Measurements from ENCODE around the gene EXOC3L1.

The EXOC3L1 gene

GRCh38 chr16:67180166-67180565 is 9.8 kb downstream of the EXOC3L1 start:
- DNase-seq (ENCODE audit: low read depth), result no peak

GRCh38 chr16:67179421-67180080 is 10.4 kb downstream of the EXOC3L1 start:
- DNase-seq (ENCODE audit: low read depth), result no peak

GRCh38 chr16:67177743-67178699 is 11.9 kb downstream of the EXOC3L1 start:
- no peak for DNase-seq (ENCODE audit: low read depth)

- DNase-seq (ENCODE audit: low read depth), result no peak
These were observed 13.3 kb downstream of the EXOC3L1 start for GRCh38 chr16:67176662-67177061.

- no peak for DNase-seq (ENCODE audit: low read depth)
These were observed 15.2 kb downstream of the EXOC3L1 start for GRCh38 chr16:67174706-67175231.

GRCh38 chr16:67173808-67174705 is 15.9 kb downstream of the EXOC3L1 start:
- DNase-seq (ENCODE audit: low read depth), result peak; percentile 51

GRCh38 chr16:67173323-67173722 is 16.6 kb downstream of the EXOC3L1 start:
- DNase-seq (ENCODE audit: low read depth), result no peak

GRCh38 chr16:67170949-67171649 is 18.8 kb downstream of the EXOC3L1 start:
- no peak for DNase-seq (ENCODE audit: low read depth)

GRCh38 chr16:67170168-67170948 is 19.6 kb downstream of the EXOC3L1 start, which contains the start of gene NOL3:
Gene NOL3, plus strand, starts transcription at chr16:67170538.
- no peak for DNase-seq (ENCODE audit: low read depth)

GRCh38 chr16:67169642-67170167 is 20.2 kb downstream of the EXOC3L1 start:
- peak; percentile 41 for DNase-seq (ENCODE audit: low read depth)

- DNase-seq (ENCODE audit: low read depth), result no peak
These were observed 20.9 kb downstream of the EXOC3L1 start for GRCh38 chr16:67169011-67169451.

GRCh38 chr16:67167588-67167987 is 22.3 kb downstream of the EXOC3L1 start:
- DNase-seq (ENCODE audit: low read depth), result no peak

GRCh38 chr16:67166598-67167168 is 23.3 kb downstream of the EXOC3L1 start:
- DNase-seq (ENCODE audit: low read depth), result no peak

- DNase-seq (ENCODE audit: low read depth), result no peak
These were observed 23.8 kb downstream of the EXOC3L1 start for GRCh38 chr16:67166110-67166547.

- DNase-seq (ENCODE audit: low read depth), result no peak
These were observed 24.5 kb downstream of the EXOC3L1 start for GRCh38 chr16:67165121-67166078.

- no peak for DNase-seq (ENCODE audit: low read depth)
These were observed 25.3 kb downstream of the EXOC3L1 start, which contains the start of gene HSF4 for GRCh38 chr16:67164599-67165061. Gene HSF4, plus strand, starts transcription at chr16:67164745. Its CDS starts 67 bp downstream, at chr16:67164812.

GRCh38 chr16:67163999-67164558 is 25.9 kb downstream of the EXOC3L1 start:
- DNase-seq (ENCODE audit: low read depth), result no peak

Measured in activated T-cell treated with anti-CD3 and anti-CD28 coated beads for 1 hour (primary cell).